HG03064 (cell line): ENCODE results near the gene NRSN2.

Source experiments
- ATAC-seq: cut with Tn5 transposase; IDR thresholded peaks from one replicate; pipeline ENCODE4 v1.9.1; 2021; ENCODE audit warnings: low read depth; ENCODE audit not compliant: unreplicated experiment

The NRSN2 gene

GRCh38 chr20:346640-347316, at the start of gene NRSN2:
Gene NRSN2, plus strand, starts transcription at chr20:347111. Its CDS starts 2,533 bp downstream, at chr20:349644.
- ATAC-seq: no peak

GRCh38 chr20:297925-298775, 48.8 kb upstream of the NRSN2 start:
- peak; percentile 25 for ATAC-seq

- no peak for ATAC-seq
Observed at GRCh38 chr20:298776-299391, 48.0 kb upstream of the NRSN2 start.

- no peak for ATAC-seq
Observed at GRCh38 chr20:300345-300990, 46.4 kb upstream of the NRSN2 start.

GRCh38 chr20:301886-302848, 44.7 kb upstream of the NRSN2 start:
- no peak for ATAC-seq

GRCh38 chr20:305745-306144, 41.2 kb upstream of the NRSN2 start:
- ATAC-seq: no peak

GRCh38 chr20:308427-309038, 38.4 kb upstream of the NRSN2 start:
- ATAC-seq: no peak

- ATAC-seq: no peak
Observed at GRCh38 chr20:309306-309840, 37.5 kb upstream of the NRSN2 start.

- peak; percentile 98 for ATAC-seq
Observed at GRCh38 chr20:309841-310644, 36.9 kb upstream of the NRSN2 start.

GRCh38 chr20:310645-311044, 36.3 kb upstream of the NRSN2 start:
- no peak for ATAC-seq

GRCh38 chr20:311609-312008, 35.3 kb upstream of the NRSN2 start:
- no peak for ATAC-seq

- no peak for ATAC-seq
Observed at GRCh38 chr20:312067-312466, 34.8 kb upstream of the NRSN2 start.

GRCh38 chr20:312866-313265, 34.0 kb upstream of the NRSN2 start:
- ATAC-seq: no peak

GRCh38 chr20:313402-313801, 33.5 kb upstream of the NRSN2 start:
- ATAC-seq: no peak

- ATAC-seq: no peak
Observed at GRCh38 chr20:313948-314347, 33.0 kb upstream of the NRSN2 start.

- no peak for ATAC-seq
Observed at GRCh38 chr20:316316-317068, 30.4 kb upstream of the NRSN2 start.

GRCh38 chr20:324177-325044, 22.5 kb upstream of the NRSN2 start:
- peak; percentile 48 for ATAC-seq
